DMS 273 (cell line): Measurements from ENCODE around the gene CCNA2.

Source experiments
- DNase-seq: peaks from one replicate; lab custom pipeline; 2025; ENCODE audit not compliant: unreplicated experiment; lab: John Stamatoyannopoulos, UW

The CCNA2 gene

DNA sequence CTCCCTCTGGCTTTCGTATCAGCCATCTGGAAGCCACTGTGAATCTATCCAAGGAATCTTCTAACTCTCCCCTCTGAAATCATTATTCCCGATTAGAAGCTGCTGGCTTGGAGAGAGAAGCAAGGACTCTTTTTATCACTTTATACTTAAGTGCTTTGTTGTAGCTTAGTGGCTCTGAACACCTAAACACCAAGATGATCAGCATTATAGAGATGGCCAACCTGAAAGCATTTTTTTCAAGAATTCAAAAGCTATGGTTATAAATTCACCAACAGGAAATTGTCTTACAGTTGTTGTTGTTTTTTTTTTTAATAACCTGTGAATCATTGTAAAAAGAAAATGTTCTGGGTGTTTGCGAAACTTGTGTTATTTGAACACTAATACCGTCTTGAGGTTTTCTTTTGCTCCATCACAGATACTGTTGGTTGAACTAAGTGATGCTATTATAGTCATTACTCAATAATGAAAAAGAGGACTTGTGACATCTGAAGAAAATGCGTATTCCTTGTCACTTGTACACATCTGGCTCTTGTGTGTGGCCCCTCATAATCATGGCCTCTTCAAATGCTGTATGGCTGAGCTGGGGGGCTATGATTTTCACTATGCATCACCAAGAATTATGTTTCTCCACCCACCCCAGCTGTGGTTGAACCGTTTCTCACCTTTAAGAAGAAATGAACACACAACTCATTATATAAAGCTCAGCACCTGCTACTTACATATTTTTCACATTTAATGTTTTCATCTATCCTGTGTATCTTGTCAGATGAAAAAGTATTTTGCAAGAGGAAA, 46.9 kb downstream of the CCNA2 start:
- DNase-seq: no peak

DNA sequence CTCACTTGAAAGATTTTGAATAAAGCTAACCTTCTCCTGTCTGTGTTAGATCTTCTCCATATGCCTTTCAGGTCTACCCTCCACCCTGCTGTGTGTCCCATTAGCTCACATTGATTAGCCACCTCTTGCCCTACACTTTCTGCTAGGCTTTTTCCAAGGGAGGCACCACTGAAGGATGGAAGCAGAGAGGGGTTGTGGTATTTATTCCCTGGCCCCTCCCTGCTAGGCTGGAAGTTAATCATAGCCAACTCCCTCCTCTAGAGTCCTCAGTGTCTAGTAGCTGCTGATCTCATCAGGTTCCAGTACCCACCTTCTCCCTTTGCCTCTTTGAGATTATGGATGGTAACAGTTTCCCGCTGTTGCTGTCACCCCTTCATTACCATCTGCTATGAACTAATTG, 49.8 kb downstream of the CCNA2 start:
- no peak for DNase-seq

DNA sequence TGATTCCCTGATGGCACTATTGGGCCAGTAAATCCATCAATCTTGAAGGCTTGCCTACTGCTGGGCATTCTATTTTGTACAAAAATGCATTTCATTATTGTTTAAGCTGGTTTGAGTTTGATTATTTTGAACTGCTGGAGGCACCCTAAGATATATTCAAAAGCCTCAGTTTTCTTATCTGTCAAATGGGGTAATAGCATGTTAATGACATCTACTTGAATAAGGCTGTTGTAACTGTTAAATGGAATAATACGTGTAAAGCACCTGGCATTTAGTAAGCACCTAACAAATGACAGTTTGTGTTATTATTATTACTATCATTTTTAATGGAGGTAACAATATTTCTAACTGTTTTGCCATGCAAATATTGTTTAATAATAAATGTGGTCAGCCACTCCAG, 51.8 kb downstream of the CCNA2 start:
- DNase-seq: no peak

DNA sequence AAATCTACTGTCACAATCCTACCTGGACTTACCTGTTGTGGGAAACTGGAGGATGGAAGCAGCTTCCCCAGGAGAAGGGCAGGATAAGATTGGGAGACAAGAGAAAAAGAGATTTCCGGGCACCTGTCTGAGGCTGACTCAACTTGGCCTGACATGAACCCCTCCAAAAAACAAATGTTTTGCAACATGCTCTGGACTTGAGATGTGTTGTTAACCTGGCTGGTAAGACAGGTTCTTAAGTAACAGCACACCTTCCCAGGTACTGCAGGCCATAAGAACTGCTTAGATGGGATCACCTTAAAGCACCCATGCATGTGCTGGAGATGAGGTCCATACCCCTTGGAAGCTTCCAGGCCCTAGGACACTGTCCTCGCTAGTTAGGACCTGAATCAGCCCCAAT, 54.3 kb downstream of the CCNA2 start:
- no peak for DNase-seq

DNA sequence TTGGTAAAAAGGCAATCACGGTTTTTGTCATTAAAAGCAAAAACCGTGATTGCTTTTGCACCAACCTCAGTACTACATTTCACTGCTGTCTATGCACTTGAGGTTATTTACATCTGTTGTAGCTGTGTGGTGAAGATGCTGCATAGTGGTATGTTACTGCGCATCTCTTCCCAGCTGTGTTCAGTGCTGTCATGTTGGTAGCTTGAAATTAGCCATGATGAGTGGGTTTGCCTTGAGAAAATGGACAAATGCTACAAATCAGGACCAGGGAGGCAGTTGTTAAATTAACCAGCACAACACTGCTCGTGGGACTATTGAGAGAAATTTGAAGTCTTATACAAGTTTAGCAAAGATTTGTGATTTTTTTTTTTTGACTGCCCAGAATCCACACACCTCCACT, 56.5 kb downstream of the CCNA2 start:
- no peak for DNase-seq
